WTC11 (cell line): Measurements from ENCODE around the gene KRT76. TPM values are rescaled to one million over a fixed set of nuclear protein-coding genes. Genes with fewer than 3 reads are reported as not detected.

Source experiments
- ATAC-seq: fragments of 200-7000 bp; cut with Tn5 transposase; 2 replicates; pipeline ENCODE4 v1.10.0; 2021; ENCODE audit warnings: mild to moderate bottlenecking, moderate library complexity
- CTCF ChIA-PET: fragments of 300-600 bp; sonication (Branson Sonifier 250); formaldehyde crosslinking; loops from one replicate; lab custom pipeline; 2021; ENCODE audit warnings: antibody characterized with exemption; lab: Charles Lee
- POLR2A ChIA-PET: fragments of 350-600 bp; sonication (Branson Sonifier 250); formaldehyde crosslinking; loops from one replicate; lab custom pipeline; 2021; ENCODE audit warnings: antibody characterized with exemption; lab: Charles Lee
- DNase-seq: peaks from one replicate; pipeline ENCODE4 v3.0.0; 2021; ENCODE audit warnings: low spot score
- H3K27ac Mint-ChIP-seq: 2 replicates; pipeline ENCODE4 v1.8.0; 2021; ENCODE audit warnings: mixed read lengths
- H3K27me3 Mint-ChIP-seq: 2 replicates; pipeline ENCODE4 v1.8.0; 2021; ENCODE audit warnings: low read depth, mild to moderate bottlenecking, moderate library complexity, mixed read lengths
- H3K36me3 Mint-ChIP-seq: 2 replicates; pipeline ENCODE4 v1.8.0; 2021; ENCODE audit warnings: mixed read lengths
- H3K4me1 Mint-ChIP-seq: 2 replicates; pipeline ENCODE4 v1.8.0; 2022; ENCODE audit warnings: mixed read lengths
- H3K4me3 Mint-ChIP-seq: 2 replicates; pipeline ENCODE4 v1.8.0; 2021; ENCODE audit warnings: mild to moderate bottlenecking, moderate library complexity, mixed read lengths
- H3K9me3 Mint-ChIP-seq: 2 replicates; pipeline ENCODE4 v1.8.0; 2021; ENCODE audit warnings: mixed read lengths
- AR ChIP-seq: fragments of 250-450 bp; sonication (Bioruptor Pico); IDR thresholded peaks from 2 replicates; pipeline ENCODE4 v1.9.0; 2021; ENCODE audit warnings: mild to moderate bottlenecking
- CREB1 ChIP-seq: sonication (generic); formaldehyde crosslinking; IDR thresholded peaks from 2 replicates; pipeline ENCODE4 v1.8.0; 2023; ENCODE audit warnings: mild to moderate bottlenecking, missing genetic modification reagents
- EMX1 ChIP-seq: fragments of 250-450 bp; sonication (Bioruptor Pico); IDR thresholded peaks from 2 replicates; pipeline ENCODE4 v1.8.0; 2021; ENCODE audit warnings: mild to moderate bottlenecking
- ESRRA ChIP-seq: sonication (generic); formaldehyde crosslinking; IDR thresholded peaks from 2 replicates; pipeline ENCODE4 v1.8.1; 2022; ENCODE audit warnings: mild to moderate bottlenecking, missing genetic modification reagents, borderline replicate concordance
- ETV6 ChIP-seq: sonication (generic); formaldehyde crosslinking; IDR thresholded peaks from 2 replicates; pipeline ENCODE4 v1.8.1; 2022; ENCODE audit warnings: mild to moderate bottlenecking, missing genetic modification reagents
- GABPB1 ChIP-seq: sonication (generic); formaldehyde crosslinking; IDR thresholded peaks from 2 replicates; pipeline ENCODE4 v1.8.1; 2023; ENCODE audit warnings: mild to moderate bottlenecking, missing genetic modification reagents
- GRHL2 ChIP-seq: fragments of 250-450 bp; sonication (Bioruptor Pico); IDR thresholded peaks from 2 replicates; pipeline ENCODE4 v1.8.0; 2022; ENCODE audit warnings: mild to moderate bottlenecking, moderate library complexity; ENCODE audit not compliant: insufficient replicate concordance, severe bottlenecking
- GTF2I ChIP-seq: fragments of 250-450 bp; sonication (Bioruptor Pico); conservative IDR thresholded peaks from 2 replicates; pipeline ENCODE4 v1.4.0; 2021; ENCODE audit warnings: mild to moderate bottlenecking
- JAZF1 ChIP-seq: fragments of 250-450 bp; sonication (Bioruptor Pico); IDR thresholded peaks from 2 replicates; pipeline ENCODE4 v1.9.0; 2021; ENCODE audit warnings: moderate library complexity, mild to moderate bottlenecking, inconsistent platforms
- MXD4 ChIP-seq: fragments of 250-450 bp; sonication (Bioruptor Pico); IDR thresholded peaks from 2 replicates; pipeline ENCODE4 v1.8.0; 2021; ENCODE audit warnings: mild to moderate bottlenecking, moderate library complexity, borderline replicate concordance
- NFE2L1 ChIP-seq: sonication (generic); formaldehyde crosslinking; IDR thresholded peaks from 2 replicates; pipeline ENCODE4 v1.8.1; 2023; ENCODE audit warnings: missing genetic modification reagents
- NFYB ChIP-seq: sonication (generic); formaldehyde crosslinking; conservative IDR thresholded peaks from 2 replicates; pipeline ENCODE4 v1.8.0; 2022; ENCODE audit warnings: low read depth, missing genetic modification reagents
- RELA ChIP-seq: sonication (generic); formaldehyde crosslinking; IDR thresholded peaks from 2 replicates; pipeline ENCODE4 v1.8.1; 2022; ENCODE audit warnings: missing genetic modification reagents, mild to moderate bottlenecking, borderline replicate concordance
- SMAD3 ChIP-seq: sonication (generic); formaldehyde crosslinking; IDR thresholded peaks from 2 replicates; pipeline ENCODE4 v1.8.0; 2022; ENCODE audit warnings: missing genetic modification reagents, mild to moderate bottlenecking, borderline replicate concordance
- TEAD1 ChIP-seq: sonication (generic); formaldehyde crosslinking; IDR thresholded peaks from 2 replicates; pipeline ENCODE4 v1.8.0; 2022; ENCODE audit warnings: mild to moderate bottlenecking, missing genetic modification reagents
- ZNF121 ChIP-seq: sonication (generic); formaldehyde crosslinking; IDR thresholded peaks from 2 replicates; pipeline ENCODE4 v1.8.0; 2023; ENCODE audit warnings: missing genetic modification reagents
- ZNF219 ChIP-seq: sonication (generic); formaldehyde crosslinking; IDR thresholded peaks from 2 replicates; pipeline ENCODE4 v1.8.0; 2023; ENCODE audit warnings: missing genetic modification reagents, mild to moderate bottlenecking, borderline replicate concordance
- ZNF232 ChIP-seq: sonication (generic); formaldehyde crosslinking; IDR thresholded peaks from 2 replicates; pipeline ENCODE4 v1.8.0; 2022; ENCODE audit warnings: mild to moderate bottlenecking, missing genetic modification reagents
- ZNF263 ChIP-seq: sonication (generic); formaldehyde crosslinking; IDR thresholded peaks from 2 replicates; pipeline ENCODE4 v1.8.1; 2022; ENCODE audit warnings: low read depth, mild to moderate bottlenecking, moderate library complexity, missing genetic modification reagents
- ZNF317 ChIP-seq: sonication (generic); formaldehyde crosslinking; IDR thresholded peaks from 2 replicates; pipeline ENCODE4 v1.8.1; 2023; ENCODE audit warnings: low read depth, mild to moderate bottlenecking, moderate library complexity, missing genetic modification reagents, borderline replicate concordance
- ZNF512 ChIP-seq: sonication (generic); formaldehyde crosslinking; IDR thresholded peaks from 2 replicates; pipeline ENCODE4 v1.8.1; 2022; ENCODE audit warnings: missing genetic modification reagents, borderline replicate concordance
- total RNA-seq: library from RNA; stranded (reverse); gene quantifications from 3 replicates; pipeline ENCODE4 v1.2.3, GENCODE V29; 2021
- TF ChIP-seq, protein P1 (sequence below): sonication (generic); formaldehyde crosslinking; IDR thresholded peaks from 2 replicates; pipeline ENCODE4 v1.8.1; 2022; ENCODE audit warnings: mild to moderate bottlenecking, missing genetic modification reagents, moderate library complexity, borderline replicate concordance
- TF ChIP-seq, protein P2 (sequence below): sonication (generic); formaldehyde crosslinking; conservative IDR thresholded peaks from 2 replicates; pipeline ENCODE4 v1.8.1; 2023; ENCODE audit warnings: mild to moderate bottlenecking, low read depth, missing genetic modification reagents, moderate library complexity
- TF ChIP-seq, protein P3 (sequence below): sonication (generic); formaldehyde crosslinking; IDR thresholded peaks from 2 replicates; pipeline ENCODE4 v1.8.0; 2022; ENCODE audit warnings: mild to moderate bottlenecking, missing genetic modification reagents
- TF ChIP-seq, protein P4 (sequence below): fragments of 250-450 bp; sonication (Bioruptor Pico); IDR thresholded peaks from 2 replicates; pipeline ENCODE4 v1.9.0; 2021; ENCODE audit warnings: moderate library complexity, mild to moderate bottlenecking, inconsistent platforms, borderline replicate concordance

Gene KRT76
- total RNA-seq, 1 experiment from 2014 or later, result not detected

DNA sequence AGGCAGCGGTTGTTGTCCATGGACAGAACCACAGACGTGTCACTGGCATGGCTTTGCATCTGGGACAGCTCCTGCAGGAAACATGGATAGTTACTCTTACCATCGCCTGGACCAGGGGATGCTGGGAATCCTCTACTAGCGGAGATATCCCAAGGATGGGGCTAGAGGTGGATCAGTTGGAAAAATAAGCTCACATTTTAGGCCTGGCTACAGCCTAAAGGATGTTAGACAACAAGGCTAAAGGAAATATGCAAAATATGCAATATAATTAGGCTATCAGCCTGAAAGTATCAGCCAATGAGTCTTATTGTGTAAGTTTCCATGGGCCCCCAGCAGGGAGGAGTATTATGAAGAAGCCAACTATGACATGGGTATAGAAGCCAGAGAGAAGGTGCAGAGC is 5.0 kb downstream of the KRT76 start:
- no peak for DNase-seq
- Mint-ChIP-seq H3K27me3 (peaks cover 4% of the 10 kb centered on the region), H3K4me1 (no peaks in the 10 kb centered on the region), H3K9me3 (peaks cover 8% of the 10 kb centered on the region), H3K36me3 (no peaks in the 10 kb centered on the region), H3K27ac (no peak overlapping the region), H3K4me3 (no peak overlapping the region)
- TF ChIP-seq MXD4 (CRISPR knock-in tag) (no peak), ZNF121 (CRISPR knock-in tag) (no peak), NFE2L1 (CRISPR knock-in tag) (no peak), JAZF1 (no peak), AR (CRISPR knock-in tag) (no peak), EMX1 (no peak), ZNF232 (CRISPR knock-in tag) (no peak)
- TF ChIP-seq, protein P1, sequence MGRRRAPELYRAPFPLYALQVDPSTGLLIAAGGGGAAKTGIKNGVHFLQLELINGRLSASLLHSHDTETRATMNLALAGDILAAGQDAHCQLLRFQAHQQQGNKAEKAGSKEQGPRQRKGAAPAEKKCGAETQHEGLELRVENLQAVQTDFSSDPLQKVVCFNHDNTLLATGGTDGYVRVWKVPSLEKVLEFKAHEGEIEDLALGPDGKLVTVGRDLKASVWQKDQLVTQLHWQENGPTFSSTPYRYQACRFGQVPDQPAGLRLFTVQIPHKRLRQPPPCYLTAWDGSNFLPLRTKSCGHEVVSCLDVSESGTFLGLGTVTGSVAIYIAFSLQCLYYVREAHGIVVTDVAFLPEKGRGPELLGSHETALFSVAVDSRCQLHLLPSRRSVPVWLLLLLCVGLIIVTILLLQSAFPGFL (CRISPR knock-in tag), result no peak
- ChIA-PET CTCF (interaction anchor here (0.9 to 1.7 kb wide), 4 partner anchors 80 to 108 kb away, joined by 3 to 8 read pairs (median 3); no protein-coding TSS in a partner anchor), POLR2A (no interaction called here)
- ATAC-seq, result no peak

GRCh38 chr12:52771505-52771904 is 5.6 kb downstream of the KRT76 start:
- no peaks in the 10 kb centered on the region for H3K36me3 Mint-ChIP-seq
- peaks cover 4% of the 10 kb centered on the region for H3K27me3 Mint-ChIP-seq
- ATAC-seq (no peak), DNase-seq (no peak)
- ChIA-PET POLR2A (no interaction called here), CTCF (interaction anchor here (0.9 to 1.7 kb wide), 4 partner anchors 79 to 108 kb away, joined by 3 to 8 read pairs (median 3); no protein-coding TSS in a partner anchor)
- no peak overlapping the region for H3K27ac Mint-ChIP-seq
- H3K4me1 Mint-ChIP-seq, result no peaks in the 10 kb centered on the region
- H3K4me3 Mint-ChIP-seq, result no peak overlapping the region
- H3K9me3 Mint-ChIP-seq, result peaks cover 8% of the 10 kb centered on the region
- TF ChIP-seq ZNF512, result no peak
- no peak for TF ChIP-seq GTF2I (CRISPR knock-in tag)
- no peak for TF ChIP-seq ETV6 (CRISPR knock-in tag)
- TF ChIP-seq MXD4 (CRISPR knock-in tag), result no peak
- TF ChIP-seq GABPB1 (CRISPR knock-in tag), result no peak
- TF ChIP-seq, protein P2, sequence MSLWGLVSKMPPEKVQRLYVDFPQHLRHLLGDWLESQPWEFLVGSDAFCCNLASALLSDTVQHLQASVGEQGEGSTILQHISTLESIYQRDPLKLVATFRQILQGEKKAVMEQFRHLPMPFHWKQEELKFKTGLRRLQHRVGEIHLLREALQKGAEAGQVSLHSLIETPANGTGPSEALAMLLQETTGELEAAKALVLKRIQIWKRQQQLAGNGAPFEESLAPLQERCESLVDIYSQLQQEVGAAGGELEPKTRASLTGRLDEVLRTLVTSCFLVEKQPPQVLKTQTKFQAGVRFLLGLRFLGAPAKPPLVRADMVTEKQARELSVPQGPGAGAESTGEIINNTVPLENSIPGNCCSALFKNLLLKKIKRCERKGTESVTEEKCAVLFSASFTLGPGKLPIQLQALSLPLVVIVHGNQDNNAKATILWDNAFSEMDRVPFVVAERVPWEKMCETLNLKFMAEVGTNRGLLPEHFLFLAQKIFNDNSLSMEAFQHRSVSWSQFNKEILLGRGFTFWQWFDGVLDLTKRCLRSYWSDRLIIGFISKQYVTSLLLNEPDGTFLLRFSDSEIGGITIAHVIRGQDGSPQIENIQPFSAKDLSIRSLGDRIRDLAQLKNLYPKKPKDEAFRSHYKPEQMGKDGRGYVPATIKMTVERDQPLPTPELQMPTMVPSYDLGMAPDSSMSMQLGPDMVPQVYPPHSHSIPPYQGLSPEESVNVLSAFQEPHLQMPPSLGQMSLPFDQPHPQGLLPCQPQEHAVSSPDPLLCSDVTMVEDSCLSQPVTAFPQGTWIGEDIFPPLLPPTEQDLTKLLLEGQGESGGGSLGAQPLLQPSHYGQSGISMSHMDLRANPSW (CRISPR knock-in tag), result no peak
- TF ChIP-seq NFYB, result no peak
- TF ChIP-seq, protein P3, sequence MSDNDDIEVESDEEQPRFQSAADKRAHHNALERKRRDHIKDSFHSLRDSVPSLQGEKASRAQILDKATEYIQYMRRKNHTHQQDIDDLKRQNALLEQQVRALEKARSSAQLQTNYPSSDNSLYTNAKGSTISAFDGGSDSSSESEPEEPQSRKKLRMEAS, result no peak
- no peak for TF ChIP-seq RELA
- no peak for TF ChIP-seq SMAD3 (CRISPR knock-in tag)
- TF ChIP-seq CREB1 (CRISPR knock-in tag), result no peak
- TF ChIP-seq TEAD1, result no peak
- no peak for TF ChIP-seq JAZF1
- TF ChIP-seq ZNF219, result no peak
- no peak for TF ChIP-seq GRHL2 (CRISPR knock-in tag)
- no peak for TF ChIP-seq ZNF317 (CRISPR knock-in tag)
- TF ChIP-seq ZNF263, result no peak
- TF ChIP-seq, protein P4, sequence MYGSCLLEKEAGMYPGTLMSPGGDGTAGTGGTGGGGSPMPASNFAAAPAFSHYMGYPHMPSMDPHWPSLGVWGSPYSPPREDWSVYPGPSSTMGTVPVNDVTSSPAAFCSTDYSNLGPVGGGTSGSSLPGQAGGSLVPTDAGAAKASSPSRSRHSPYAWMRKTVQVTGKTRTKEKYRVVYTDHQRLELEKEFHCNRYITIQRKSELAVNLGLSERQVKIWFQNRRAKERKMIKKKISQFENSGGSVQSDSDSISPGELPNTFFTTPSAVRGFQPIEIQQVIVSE, result no peak
- no peak for TF ChIP-seq ESRRA (CRISPR knock-in tag)
